ENCODE results near the gene ANKH. TPM values are rescaled to one million over a fixed set of nuclear protein-coding genes. Genes with fewer than 3 reads are reported as not detected.

Gene ANKH
- total and polyA plus RNA-seq, 4 donors = 9.3 to 57.1 (median 37.4) TPM

- DNase-seq (ENCODE audit: low spot score) = peak; percentile 56
- Histone ChIP-seq H3K9me3 (ENCODE audit: control insufficient read depth in 4 of 4, low read length in 3 of 4) (no peaks in the 10 kb centered on the region), H3K27me3 (ENCODE audit: control insufficient read depth in 4 of 4, insufficient read depth in 4 of 4, low read length in 3 of 4) (no peaks in the 10 kb centered on the region), H3K4me3 (ENCODE audit: low read depth in 1 of 3, low read length in 3 of 3) (peak overlapping the region; percentile 77 to 99 (median 90)), H3K4me1 (ENCODE audit: control insufficient read depth in 4 of 4, insufficient read depth in 4 of 4, low read length in 3 of 4) (peaks cover 9 to 32% (median 29%) of the 10 kb centered on the region in 4 donors), H3K27ac (ENCODE audit: low read depth in 1 of 2, low read length in 2 of 2) (peak overlapping the region; percentile 85 to 86), H3K9ac (ENCODE audit: low read depth in 1 of 2, low read length in 2 of 2) (peak overlapping the region; percentile 30 to 93), H3K36me3 (ENCODE audit: control insufficient read depth in 4 of 4, insufficient read depth in 3 of 4, low read depth in 1 of 4, low read length in 3 of 4) (no peaks in the 10 kb centered on the region)
- WGBS = 6% methylated on average over 21 of the region's 21 CpGs
- TF ChIP-seq REST (IDR thresholded peaks at IDR 0.05) (no peak), EGR1 (IDR thresholded peaks at IDR 0.05; ENCODE audit: low read depth in 2 of 2) (no peak), HNF4G (IDR thresholded peaks at IDR 0.05) (no peak), JUND (IDR thresholded peaks at IDR 0.05) (no peak), RAD21 (IDR thresholded peaks at IDR 0.05) (peak in 1 of 2 donors; percentile 21), FOXA2 (IDR thresholded peaks at IDR 0.05) (no peak), FOXA1 (IDR thresholded peaks at IDR 0.05) (no peak)
Observed at GRCh38 chr5:14870337-14871213, 1.0 kb downstream of the ANKH start.

- Histone ChIP-seq H3K4me1 (ENCODE audit: control insufficient read depth in 4 of 4, insufficient read depth in 4 of 4, low read length in 3 of 4) (peaks cover 9 to 31% (median 29%) of the 10 kb centered on the region in 4 donors), H3K36me3 (ENCODE audit: control insufficient read depth in 4 of 4, insufficient read depth in 3 of 4, low read depth in 1 of 4, low read length in 3 of 4) (no peaks in the 10 kb centered on the region), H3K27ac (ENCODE audit: low read depth in 1 of 2, low read length in 2 of 2) (peak overlapping the region; percentile 64 to 85), H3K4me3 (ENCODE audit: low read depth in 1 of 3, low read length in 3 of 3) (peak overlapping the region; percentile 77 to 99 (median 90)), H3K9ac (ENCODE audit: low read depth in 1 of 2, low read length in 2 of 2) (peak overlapping the region in 1 of 2 donors; percentile 93), H3K9me3 (ENCODE audit: control insufficient read depth in 4 of 4, low read length in 3 of 4) (no peaks in the 10 kb centered on the region), H3K27me3 (ENCODE audit: control insufficient read depth in 4 of 4, insufficient read depth in 4 of 4, low read length in 3 of 4) (no peaks in the 10 kb centered on the region)
- 41% methylated on average over 9 of the region's 9 CpGs for WGBS
- DNase-seq (ENCODE audit: low spot score) = no peak
- TF ChIP-seq ZBTB33 (IDR thresholded peaks at IDR 0.05) = no peak
- TF ChIP-seq CTCF (IDR thresholded peaks at IDR 0.05; ENCODE audit: low read depth, low read length, missing input control) = no peak
- TF ChIP-seq RAD21 (IDR thresholded peaks at IDR 0.05) = no peak
- no peak for TF ChIP-seq MAX (IDR thresholded peaks at IDR 0.05)
- no peak for TF ChIP-seq FOXA2 (IDR thresholded peaks at IDR 0.05)
- no peak for TF ChIP-seq EGR1 (IDR thresholded peaks at IDR 0.05; ENCODE audit: low read depth in 2 of 2)
- no peak for TF ChIP-seq HNF4A (conservative IDR thresholded peaks at IDR 0.05)
- no peak for TF ChIP-seq GABPA (IDR thresholded peaks at IDR 0.05 in 1 of 2, conservative IDR thresholded peaks at IDR 0.05 in 1 of 2)
Observed at GRCh38 chr5:14869668-14870164, 1.9 kb downstream of the ANKH start.
